GM18870 (cell line): ENCODE results near the gene HERC2.
"Not testable (repeated sequence)": the region's sequence is repeated elsewhere in the genome, so short reads cannot be mapped to it uniquely, and the experiment has no call there.

Experiments
- ATAC-seq: cut with Tn5 transposase; IDR thresholded peaks from one replicate; pipeline ENCODE4 v1.9.1; 2021; ENCODE audit warnings: moderate library complexity; ENCODE audit not compliant: unreplicated experiment

Gene HERC2

GRCh38 chr15:28286031-28286430, 35.9 kb downstream of the HERC2 start:
- ATAC-seq, result no peak

DNA sequence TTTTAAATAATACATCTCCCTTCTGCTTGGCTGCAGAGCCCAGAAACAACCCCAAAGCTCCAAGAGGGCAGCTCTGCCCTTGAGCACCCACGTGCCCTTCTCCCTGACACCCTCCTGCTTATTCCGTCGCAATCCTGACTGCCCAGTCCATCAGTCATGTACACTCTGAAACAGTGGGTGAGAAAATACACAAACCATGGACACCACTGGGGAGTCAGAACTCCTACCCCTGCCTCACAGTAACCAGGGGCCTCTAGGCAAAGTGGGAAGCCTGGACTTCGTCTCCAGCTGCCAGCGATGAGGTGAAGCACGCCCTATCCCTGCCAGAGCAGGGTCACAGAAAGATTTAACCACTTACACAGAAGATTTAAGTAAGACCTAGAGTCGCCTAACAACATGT, 40.1 kb downstream of the HERC2 start:
- no peak for ATAC-seq

DNA sequence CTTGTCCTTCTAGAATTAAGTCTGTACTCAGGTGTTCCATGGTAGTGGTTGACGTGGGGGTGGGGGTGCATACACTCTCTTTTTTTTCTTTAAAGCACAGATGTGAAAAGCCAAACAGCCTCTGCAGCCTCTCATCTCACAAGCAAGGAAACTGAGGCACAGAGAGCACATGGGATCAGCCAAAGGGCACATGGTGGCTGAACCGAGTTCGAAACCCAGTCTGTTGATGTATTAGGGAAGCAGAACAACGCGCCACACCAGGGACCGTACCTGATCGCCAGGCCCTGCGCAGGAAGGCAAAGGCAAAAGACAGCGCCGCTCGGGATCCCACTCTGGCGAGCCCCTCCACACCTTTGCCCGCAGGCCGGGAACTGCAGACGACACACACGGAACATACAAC, 47.3 kb downstream of the HERC2 start:
- ATAC-seq, result no peak

GRCh38 chr15:28273873-28274610, 47.9 kb downstream of the HERC2 start:
- no peak for ATAC-seq

DNA sequence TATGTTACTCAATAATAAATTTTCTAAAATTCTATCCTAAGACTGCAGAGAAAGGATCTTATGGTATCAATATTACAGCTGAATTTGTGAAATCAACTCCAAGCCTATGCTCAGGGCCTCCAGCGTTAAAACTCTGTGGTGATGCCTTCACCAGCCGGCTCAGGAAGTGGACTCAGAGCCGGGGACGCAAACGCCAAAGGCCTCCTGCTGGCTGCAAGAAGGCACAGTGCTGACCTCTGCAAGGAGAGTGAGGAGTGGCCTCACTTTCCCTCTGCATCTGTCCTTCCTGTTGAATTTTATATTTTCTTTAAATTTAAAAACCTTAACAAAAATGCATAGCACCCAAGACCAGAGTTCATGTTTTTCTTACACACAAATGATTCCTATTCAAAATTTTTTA, 48.5 kb downstream of the HERC2 start:
- no peak for ATAC-seq

DNA sequence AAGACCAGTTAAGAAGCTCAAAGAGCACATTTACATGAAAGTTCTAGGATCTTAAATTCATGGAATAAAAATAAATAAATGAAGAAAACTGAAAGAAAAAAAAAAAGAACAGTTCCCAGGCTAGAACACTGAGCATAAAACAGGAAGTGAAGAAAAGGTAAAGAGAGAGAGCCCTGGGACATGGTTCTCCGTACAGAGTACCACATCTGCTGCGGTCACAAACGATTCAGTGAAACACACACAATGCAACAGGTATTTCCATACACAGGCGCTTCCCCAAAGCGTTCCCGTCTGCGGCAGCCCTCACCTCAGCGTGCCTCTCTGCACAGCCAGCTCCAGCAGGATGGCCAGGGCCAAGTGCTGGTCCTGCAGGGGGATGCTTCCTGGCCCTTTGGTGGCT, 49.4 kb downstream of the HERC2 start:
- ATAC-seq, result no peak

- ATAC-seq, result no peak
These were observed 50.2 kb downstream of the HERC2 start for GRCh38 chr15:28271697-28272260.

DNA sequence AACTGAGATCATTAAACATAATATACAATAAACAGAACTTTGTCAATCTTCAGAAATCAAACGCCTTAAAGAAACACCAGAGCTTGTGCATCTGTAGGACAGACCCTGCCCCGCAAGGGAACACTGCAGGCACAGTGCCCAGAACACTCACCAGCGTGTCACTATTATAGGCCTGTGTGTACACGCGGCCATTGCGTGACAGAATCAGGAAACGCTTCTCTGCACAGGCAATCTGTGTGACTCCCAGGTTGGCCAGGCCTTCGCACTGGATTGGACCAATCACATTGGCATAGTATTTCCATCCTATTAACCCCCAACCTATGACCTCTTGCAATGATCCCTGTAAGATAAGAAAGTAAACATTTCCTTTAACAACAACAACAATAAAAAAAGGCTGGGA, 52.9 kb downstream of the HERC2 start:
- no peak for ATAC-seq

GRCh38 chr15:28267727-28268126, 54.3 kb downstream of the HERC2 start:
- no peak for ATAC-seq

GRCh38 chr15:28265334-28266019, 56.5 kb downstream of the HERC2 start:
- no peak for ATAC-seq

DNA sequence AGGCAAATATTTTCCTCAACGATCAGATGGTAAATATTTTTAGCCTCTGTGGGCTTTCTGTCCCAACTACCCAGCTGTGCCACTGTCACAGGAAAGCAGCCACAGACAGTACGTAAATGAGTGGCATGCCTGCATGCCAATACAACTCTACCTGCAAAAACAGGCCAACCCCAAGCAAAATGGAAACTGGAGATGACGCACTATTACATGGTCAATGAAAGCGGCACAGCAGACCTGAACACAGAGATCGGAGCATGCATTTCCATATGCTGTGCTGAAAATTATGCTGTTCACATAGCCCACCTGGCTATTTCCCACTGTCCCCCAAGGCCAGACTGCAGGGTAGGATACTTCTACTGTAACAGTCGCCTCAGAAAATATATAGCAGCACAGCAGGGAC, 57.8 kb downstream of the HERC2 start:
- ATAC-seq, result no peak

DNA sequence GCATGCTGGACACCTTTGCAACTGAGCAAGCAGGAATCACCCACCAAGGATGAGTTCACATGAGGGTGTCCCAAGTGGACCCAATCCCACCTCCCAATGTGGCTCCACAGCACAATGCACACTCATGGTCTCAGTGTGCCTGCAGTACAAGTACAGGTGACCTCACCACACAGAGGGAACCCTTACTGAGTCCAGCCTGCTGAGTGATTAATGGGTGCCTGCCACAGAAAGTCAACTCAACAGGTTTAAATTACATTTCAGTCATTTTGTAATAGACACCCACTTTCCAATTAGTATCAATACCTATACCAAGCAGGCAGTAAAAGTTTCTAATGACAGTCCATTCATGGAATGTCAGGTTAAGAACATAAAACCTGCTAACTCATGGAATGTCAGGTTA, 59.5 kb downstream of the HERC2 start:
- ATAC-seq, result no peak

DNA sequence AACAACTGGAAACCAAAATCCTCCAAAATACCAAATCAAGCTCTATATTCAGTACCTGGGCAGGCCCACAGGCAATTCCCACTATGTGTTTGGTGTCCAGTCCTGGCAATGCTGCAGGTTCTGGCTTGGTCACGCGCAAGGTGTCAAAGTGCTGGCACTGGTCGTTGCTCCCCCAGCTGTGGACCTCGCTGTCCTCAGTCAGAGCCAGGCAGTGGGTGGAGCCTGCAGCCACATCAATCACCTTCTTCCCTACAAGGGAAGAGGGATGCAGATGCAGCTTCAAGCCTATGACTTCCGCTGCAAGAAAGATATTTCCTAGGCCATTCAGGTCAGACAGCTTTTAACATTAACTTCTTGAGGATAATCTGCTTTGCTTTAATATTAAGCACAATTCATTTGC, 61.3 kb downstream of the HERC2 start:
- no peak for ATAC-seq

- ATAC-seq, result no peak
These were observed 61.7 kb downstream of the HERC2 start for GRCh38 chr15:28260317-28260716.

GRCh38 chr15:28255965-28256364, 66.0 kb downstream of the HERC2 start:
- no peak for ATAC-seq

- no peak for ATAC-seq
These were observed 69.1 kb downstream of the HERC2 start for GRCh38 chr15:28252831-28253230.

DNA sequence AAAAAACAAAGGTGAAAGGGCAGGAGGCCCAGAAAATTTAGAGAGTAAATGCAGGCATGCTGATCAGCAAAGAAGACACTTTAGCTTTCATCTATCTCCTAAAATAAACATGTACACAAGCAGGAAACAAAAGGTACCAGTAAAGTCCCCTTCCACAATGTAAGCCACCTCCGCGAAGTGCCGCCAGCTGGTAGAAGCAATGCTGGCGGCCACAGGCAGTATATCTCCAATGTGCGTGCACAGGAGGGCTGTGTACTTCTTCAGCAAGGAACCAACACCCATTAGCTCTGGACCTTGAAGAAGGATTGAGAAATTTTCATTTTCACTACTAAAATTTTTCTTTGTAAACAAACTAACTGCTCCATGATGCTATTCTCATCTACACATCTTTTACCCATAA, 75.4 kb downstream of the HERC2 start:
- no peak for ATAC-seq

DNA sequence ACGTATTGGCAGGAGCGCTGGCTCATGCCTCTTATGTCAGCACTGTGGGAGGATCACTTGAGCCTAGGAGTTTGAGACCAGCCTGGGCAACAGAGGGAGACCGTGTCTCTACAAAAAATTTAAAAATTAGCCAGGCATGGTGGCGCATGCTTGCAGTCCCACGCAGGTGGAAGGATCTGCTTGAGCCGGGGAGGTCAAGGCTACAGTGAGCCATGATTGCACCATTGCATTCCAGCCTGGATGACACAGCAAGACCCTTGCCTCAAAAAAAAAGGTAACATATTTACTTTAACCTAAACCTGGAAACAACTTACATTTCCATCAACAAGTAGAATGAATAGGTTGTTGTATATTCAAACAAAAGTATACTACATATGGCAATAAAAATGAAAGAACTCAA, 78.1 kb downstream of the HERC2 start:
- no peak for ATAC-seq

GRCh38 chr15:28243399-28243798, 78.6 kb downstream of the HERC2 start:
- ATAC-seq, result no peak

- ATAC-seq, result not testable (repeated sequence)
These were observed 83.7 kb downstream of the HERC2 start for GRCh38 chr15:28238296-28238695.

DNA sequence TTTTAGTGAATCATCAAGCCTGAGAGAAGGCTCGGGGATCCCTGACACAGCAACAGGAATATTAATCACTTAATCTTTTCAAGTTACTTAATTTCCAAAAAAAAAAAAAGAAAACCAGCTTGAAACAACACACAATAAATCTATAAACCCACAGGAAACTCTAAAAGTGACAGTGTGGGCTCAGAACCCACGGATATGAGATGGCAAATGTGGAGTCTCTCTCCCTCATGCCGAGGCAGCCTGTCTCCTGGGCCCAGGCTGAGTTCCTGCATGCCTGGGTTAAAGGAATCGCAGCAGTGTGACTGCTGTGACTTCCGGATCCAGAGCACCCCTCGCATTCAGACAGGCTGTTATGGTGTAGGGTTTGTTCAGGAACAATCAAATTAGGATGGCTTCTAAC, 90.2 kb downstream of the HERC2 start:
- not testable (repeated sequence) for ATAC-seq

DNA sequence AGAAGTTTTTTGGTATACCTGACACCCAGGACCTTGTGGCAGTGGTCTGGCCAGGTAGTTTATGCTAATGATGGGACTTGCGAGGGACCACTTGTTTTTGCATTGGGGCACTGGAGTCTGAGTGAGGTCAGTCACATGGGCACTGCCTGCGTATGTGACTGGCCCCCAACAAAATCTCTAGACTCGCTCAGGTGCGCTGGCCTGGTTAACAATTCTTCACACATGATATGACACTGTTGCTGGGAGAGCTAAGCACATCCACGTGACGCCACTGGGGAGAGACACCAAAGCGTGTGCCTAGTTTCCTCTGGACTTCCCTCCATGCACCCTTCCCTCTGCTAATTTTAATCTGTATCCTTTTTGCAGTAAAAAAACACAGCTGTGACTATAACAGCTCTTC, 90.6 kb downstream of the HERC2 start:
- ATAC-seq, result not testable (repeated sequence)
